Effector memory CD4-positive, alpha-beta T cell (primary cell): Measurements from ENCODE around the gene ADD3.

Source experiments
- DNase-seq, 3 donors: peaks; one replicate each; pipeline ENCODE4 v3.0.0-alpha.2; 2020
- H3K27ac ChIP-seq: 2 replicates; pipeline ENCODE4 v1.7.0; 2013; ENCODE audit warnings: mild to moderate bottlenecking, low read length, moderate library complexity; ENCODE audit not compliant: insufficient read depth, poor library complexity, severe bottlenecking
- H3K27me3 ChIP-seq: replicated peaks from 2 replicates; pipeline ENCODE4 v1.7.0; 2013; ENCODE audit warnings: mild to moderate bottlenecking, low read length; ENCODE audit not compliant: insufficient read depth, control insufficient read depth, poor library complexity, severe bottlenecking
- H3K36me3 ChIP-seq: 2 replicates; pipeline ENCODE4 v1.7.0; 2013; ENCODE audit warnings: mild to moderate bottlenecking, low read length, moderate library complexity; ENCODE audit not compliant: control insufficient read depth, insufficient read depth
- H3K4me1 ChIP-seq: 2 replicates; pipeline ENCODE4 v1.7.0; 2013; ENCODE audit warnings: low read length, mild to moderate bottlenecking; ENCODE audit not compliant: control insufficient read depth, insufficient read depth, poor library complexity, severe bottlenecking
- H3K4me3 ChIP-seq: 2 replicates; pipeline ENCODE4 v1.7.0; 2013; ENCODE audit warnings: low read length, low read depth, mild to moderate bottlenecking; ENCODE audit not compliant: insufficient read depth, poor library complexity, severe bottlenecking
- H3K9me3 ChIP-seq: 2 replicates; pipeline ENCODE4 v1.7.0; 2013; ENCODE audit warnings: mild to moderate bottlenecking, low read length, moderate library complexity; ENCODE audit not compliant: control insufficient read depth
- total RNA-seq, 3 donors: gene quantifications; one replicate each; lab custom pipeline; 2026; lab: John Stamatoyannopoulos, UW

The ADD3 gene
- 346 to 509 (median 501) reads per million in 3 donors for total RNA-seq

GRCh38 chr10:110007701-110008517 lies at the start of gene ADD3:
ADD3 (plus strand) TSS chr10:110007984; CDS start chr10:110100654, 92,670 bp downstream.
- Histone ChIP-seq H3K27ac (peak within 1 kb of the TSS; percentile 86), H3K4me1 (peaks cover 26% of the 10 kb centered on the region), H3K9me3 (no peaks in the 10 kb centered on the region), H3K4me3 (peak within 1 kb of the TSS; percentile 94), H3K36me3 (no peaks in the 10 kb centered on the region), H3K27me3 (no peaks in the 10 kb centered on the region)
- peak; percentile 87 to 96 (median 93) for DNase-seq

GRCh38 chr10:109958059-109958458 lies 49.7 kb upstream of the ADD3 start:
- no peaks in the 10 kb centered on the region for H3K36me3 ChIP-seq
- no peak overlapping the region for H3K4me3 ChIP-seq
- DNase-seq = no peak
- no peak overlapping the region for H3K27ac ChIP-seq
- H3K4me1 ChIP-seq = no peaks in the 10 kb centered on the region
- no peaks in the 10 kb centered on the region for H3K9me3 ChIP-seq
- no peaks in the 10 kb centered on the region for H3K27me3 ChIP-seq

GRCh38 chr10:109959259-109960145 lies 48.3 kb upstream of the ADD3 start:
- H3K9me3 ChIP-seq = no peaks in the 10 kb centered on the region
- H3K27me3 ChIP-seq = no peaks in the 10 kb centered on the region

GRCh38 chr10:109960682-109961081 lies 47.1 kb upstream of the ADD3 start:
- Histone ChIP-seq H3K36me3 (no peaks in the 10 kb centered on the region), H3K27me3 (no peaks in the 10 kb centered on the region), H3K27ac (no peak overlapping the region), H3K9me3 (no peaks in the 10 kb centered on the region), H3K4me1 (no peaks in the 10 kb centered on the region), H3K4me3 (no peak overlapping the region)
- DNase-seq = no peak

More at GRCh38 chr10:109959259-109960145, 48.3 kb upstream of the ADD3 start:
- Histone ChIP-seq H3K27ac (no peak overlapping the region), H3K36me3 (no peaks in the 10 kb centered on the region), H3K4me1 (no peaks in the 10 kb centered on the region), H3K4me3 (no peak overlapping the region)
- no peak for DNase-seq

- Histone ChIP-seq H3K9me3 (no peaks in the 10 kb centered on the region), H3K36me3 (no peaks in the 10 kb centered on the region), H3K4me1 (no peaks in the 10 kb centered on the region), H3K4me3 (no peak overlapping the region), H3K27me3 (no peaks in the 10 kb centered on the region), H3K27ac (no peak overlapping the region)
- DNase-seq = no peak
These were observed 46.4 kb upstream of the ADD3 start for GRCh38 chr10:109961174-109962001.

GRCh38 chr10:109962247-109962646 lies 45.5 kb upstream of the ADD3 start:
- no peaks in the 10 kb centered on the region for H3K4me1 ChIP-seq
- no peak overlapping the region for H3K27ac ChIP-seq
- no peaks in the 10 kb centered on the region for H3K27me3 ChIP-seq
- DNase-seq = no peak
- H3K4me3 ChIP-seq = no peak overlapping the region
- no peaks in the 10 kb centered on the region for H3K9me3 ChIP-seq
- H3K36me3 ChIP-seq = no peaks in the 10 kb centered on the region

GRCh38 chr10:109963439-109963838 lies 44.3 kb upstream of the ADD3 start:
- H3K9me3 ChIP-seq = no peaks in the 10 kb centered on the region
- H3K4me1 ChIP-seq = no peaks in the 10 kb centered on the region
- no peaks in the 10 kb centered on the region for H3K27me3 ChIP-seq
- no peak for DNase-seq
- H3K4me3 ChIP-seq = no peak overlapping the region
- H3K27ac ChIP-seq = no peak overlapping the region
- H3K36me3 ChIP-seq = no peaks in the 10 kb centered on the region

- Histone ChIP-seq H3K4me3 (no peak overlapping the region), H3K9me3 (no peaks in the 10 kb centered on the region), H3K36me3 (no peaks in the 10 kb centered on the region), H3K27ac (no peak overlapping the region), H3K27me3 (no peaks in the 10 kb centered on the region), H3K4me1 (no peaks in the 10 kb centered on the region)
- no peak for DNase-seq
These were observed 43.5 kb upstream of the ADD3 start for GRCh38 chr10:109964318-109964717.

GRCh38 chr10:109966961-109967738 lies 40.6 kb upstream of the ADD3 start:
- Histone ChIP-seq H3K4me1 (no peaks in the 10 kb centered on the region), H3K27me3 (no peaks in the 10 kb centered on the region), H3K9me3 (no peaks in the 10 kb centered on the region), H3K36me3 (no peaks in the 10 kb centered on the region), H3K27ac (no peak overlapping the region), H3K4me3 (no peak overlapping the region)
- DNase-seq = no peak
